ENCODE data around the gene ORM1. TPM values are rescaled to one million over a fixed set of nuclear protein-coding genes. Genes with fewer than 3 reads are reported as not detected.

Gene ORM1
- total RNA-seq, 2 experiments from 2014 or later: not detected

- no peaks in the 10 kb centered on the region for H3K36me3 ChIP-seq (ENCODE audit: insufficient read depth, low read length)
- H4K20me1 ChIP-seq (ENCODE audit: insufficient read depth, low read length): no peaks in the 10 kb centered on the region
- DNase-seq (ENCODE audit: low spot score): no peak
- H3K4me3 ChIP-seq (ENCODE audit: low read depth, low read length, poor library complexity, severe bottlenecking): no peak overlapping the region
- no peak overlapping the region for H3K4me2 ChIP-seq (ENCODE audit: low read length)
- POLR2A ChIA-PET: no interaction called here
- H3K9me3 ChIP-seq (ENCODE audit: low read length): peaks cover 12% of the 10 kb centered on the region; the same call in 1 of the 2 replicates
- CTCF ChIA-PET (ENCODE audit: unreplicated experiment): interaction anchor here (0.6 to 1.2 kb wide), 3 partner anchors 103 to 208 kb away, joined by 4 to 5 read pairs (median 4); no protein-coding TSS in a partner anchor
- H3K27ac ChIP-seq (ENCODE audit: low read depth, low read length, poor library complexity, severe bottlenecking): no peak overlapping the region
- H3K9me2 ChIP-seq (ENCODE audit: insufficient read depth, low read length): no peaks in the 10 kb centered on the region
- BruUV-seq (replicated peaks): no TSS peak
- TF ChIP-seq EZH2phosphoT487 (IDR thresholded peaks at IDR 0.05; ENCODE audit: borderline replicate concordance, low read depth, low read length): no peak
- no peak for TF ChIP-seq CTCF (conservative IDR thresholded peaks at IDR 0.05; ENCODE audit: low read length)
- no peaks in the 10 kb centered on the region for H3K79me2 ChIP-seq (ENCODE audit: insufficient read depth, low read depth, low read length)
- intact Hi-C loops (cut with micrococcal nuclease; ENCODE audit: unreplicated experiment): loop anchor here (2.0 to 5.0 kb wide), 2 partner anchors 52 to 133 kb away; partner anchors contain the start of gene COL27A1
- H2AFZ ChIP-seq (ENCODE audit: low read length): no peak overlapping the region
- H3K4me1 ChIP-seq (ENCODE audit: insufficient read depth, low read length, poor library complexity, severe bottlenecking): no peaks in the 10 kb centered on the region
Observed at GRCh38 chr9:114290561-114290986, 32.3 kb upstream of the ORM1 start.

DNA sequence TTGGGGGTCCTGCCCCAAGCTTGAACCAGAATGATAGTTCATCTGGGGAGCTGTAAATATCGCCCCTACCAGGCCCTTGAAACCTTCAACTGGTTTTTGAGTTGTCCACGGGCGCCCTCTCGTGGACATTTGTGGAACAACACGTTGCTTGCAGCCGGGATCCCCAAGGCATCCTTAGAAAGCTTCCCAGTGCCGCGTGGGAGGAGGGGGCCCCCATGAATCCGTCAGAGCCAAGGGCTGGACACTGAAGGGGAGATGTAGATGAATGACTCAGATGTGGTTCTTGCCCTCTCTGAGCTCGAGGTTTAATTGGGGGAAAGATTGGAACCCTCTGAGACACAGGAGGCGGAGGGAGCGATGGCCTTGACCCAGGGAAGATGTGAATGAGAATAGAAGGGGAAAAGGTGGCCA lies 31.8 kb upstream of the ORM1 start:
- Histone ChIP-seq H3K36me3 (ENCODE audit: insufficient read depth, low read length) (no peaks in the 10 kb centered on the region), H2AFZ (ENCODE audit: low read length) (no peak overlapping the region), H3K4me2 (ENCODE audit: low read length) (no peak overlapping the region), H3K79me2 (ENCODE audit: insufficient read depth, low read depth, low read length) (no peaks in the 10 kb centered on the region), H3K4me3 (ENCODE audit: low read depth, low read length, poor library complexity, severe bottlenecking) (no peak overlapping the region), H3K9me3 (ENCODE audit: low read length) (peaks cover 12% of the 10 kb centered on the region; the same call in 1 of the 2 replicates), H3K4me1 (ENCODE audit: insufficient read depth, low read length, poor library complexity, severe bottlenecking) (no peaks in the 10 kb centered on the region), H4K20me1 (ENCODE audit: insufficient read depth, low read length) (no peaks in the 10 kb centered on the region), H3K9me2 (ENCODE audit: insufficient read depth, low read length) (no peaks in the 10 kb centered on the region), H3K27ac (ENCODE audit: low read depth, low read length, poor library complexity, severe bottlenecking) (no peak overlapping the region)
- CTCF ChIA-PET (ENCODE audit: unreplicated experiment): interaction anchor here (0.6 to 1.2 kb wide), 3 partner anchors 104 to 209 kb away, joined by 4 to 5 read pairs (median 4); no protein-coding TSS in a partner anchor
- no TSS peak for BruUV-seq (replicated peaks)
- POLR2A ChIA-PET: no interaction called here
- TF ChIP-seq CTCF (conservative IDR thresholded peaks at IDR 0.05; ENCODE audit: low read length) (peak; percentile 92), EZH2phosphoT487 (IDR thresholded peaks at IDR 0.05; ENCODE audit: borderline replicate concordance, low read depth, low read length) (no peak)
- peak; percentile 61 for DNase-seq (ENCODE audit: low spot score)
- intact Hi-C loops (cut with micrococcal nuclease; ENCODE audit: unreplicated experiment): loop anchor here (1.0 to 5.0 kb wide), 4 partner anchors 52 to 209 kb away; partner anchors contain the start of gene COL27A1

DNA sequence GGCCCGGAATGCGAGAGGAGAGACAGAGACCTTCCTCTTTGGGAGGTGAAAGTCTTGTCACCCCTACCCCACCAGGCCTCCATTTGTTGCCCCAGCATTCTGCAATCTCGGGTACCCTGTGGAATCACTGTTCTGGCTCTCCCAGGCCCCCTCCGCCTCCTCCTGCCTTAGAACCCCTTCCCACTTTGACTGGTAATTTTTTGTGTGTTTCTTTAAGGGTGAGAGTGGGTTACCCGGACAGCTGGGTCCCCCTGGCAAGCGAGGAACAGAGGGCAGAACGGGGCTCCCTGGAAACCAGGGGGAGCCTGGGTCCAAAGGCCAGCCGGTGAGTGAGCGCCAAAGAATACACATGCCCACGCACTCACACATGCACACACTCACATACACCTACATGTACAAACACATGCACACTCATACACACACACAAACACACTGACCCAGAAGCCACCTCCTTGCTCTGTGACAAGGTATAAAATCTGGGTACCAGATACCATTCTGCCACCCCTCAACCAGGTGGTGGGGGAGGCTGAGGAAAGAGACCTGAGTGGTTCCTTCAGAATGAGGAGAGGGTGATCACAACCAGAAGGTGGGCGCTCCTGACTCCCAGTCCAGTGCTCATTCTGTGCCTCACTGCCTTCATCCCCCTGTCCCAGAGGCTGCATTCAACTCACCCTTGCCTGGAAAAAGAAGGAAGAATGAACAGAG lies 30.9 kb upstream of the ORM1 start:
- intact Hi-C loops (cut with micrococcal nuclease; ENCODE audit: unreplicated experiment): loop anchor here (1.0 to 5.0 kb wide), 4 partner anchors 53 to 210 kb away; partner anchors contain the start of gene COL27A1
- H3K4me3 ChIP-seq (ENCODE audit: low read depth, low read length, poor library complexity, severe bottlenecking): no peak overlapping the region
- no peak overlapping the region for H3K27ac ChIP-seq (ENCODE audit: low read depth, low read length, poor library complexity, severe bottlenecking)
- H3K4me2 ChIP-seq (ENCODE audit: low read length): no peak overlapping the region
- no peak for DNase-seq (ENCODE audit: low spot score)
- no peak overlapping the region for H2AFZ ChIP-seq (ENCODE audit: low read length)
- TF ChIP-seq EZH2phosphoT487 (IDR thresholded peaks at IDR 0.05; ENCODE audit: borderline replicate concordance, low read depth, low read length): no peak
- H3K9me3 ChIP-seq (ENCODE audit: low read length): peaks cover 18% of the 10 kb centered on the region; the same call in 1 of the 2 replicates
- no peaks in the 10 kb centered on the region for H3K36me3 ChIP-seq (ENCODE audit: insufficient read depth, low read length)
- H3K9me2 ChIP-seq (ENCODE audit: insufficient read depth, low read length): no peaks in the 10 kb centered on the region
- no TSS peak for BruUV-seq (replicated peaks)
- H4K20me1 ChIP-seq (ENCODE audit: insufficient read depth, low read length): no peaks in the 10 kb centered on the region
- no peaks in the 10 kb centered on the region for H3K4me1 ChIP-seq (ENCODE audit: insufficient read depth, low read length, poor library complexity, severe bottlenecking)
- CTCF ChIA-PET (ENCODE audit: unreplicated experiment): no interaction called here
- no peaks in the 10 kb centered on the region for H3K79me2 ChIP-seq (ENCODE audit: insufficient read depth, low read depth, low read length)
- POLR2A ChIA-PET: no interaction called here
